Sigmoid colon (tissue), 4 donors: ENCODE results near the gene IL17RA.

Source experiments
- EP300 ChIP-seq, 4 donors: sonication (generic); formaldehyde crosslinking; IDR thresholded peaks; one replicate each; pipeline ENCODE4 v1.6.1; 2017; ENCODE audit warnings: antibody characterized with exemption in 4 of 4
- POLR2A ChIP-seq, 2 donors: fragments of 450-650 bp; IDR thresholded peaks; one replicate each; pipeline ENCODE4 v1.6.1; 2016; ENCODE audit warnings: antibody characterized with exemption in 2 of 2, mild to moderate bottlenecking in 2 of 2, moderate library complexity in 2 of 2
- POLR2AphosphoS5 ChIP-seq, 4 donors: sonication (generic); formaldehyde crosslinking; IDR thresholded peaks; one replicate each; pipeline ENCODE4 v1.6.1; 2017; ENCODE audit warnings: antibody characterized with exemption in 4 of 4
- TF ChIP-seq, protein P1 (sequence below), 4 experiments: fragments of 450-650 bp in 3 of 4; fragments of 200-600 bp in 1 of 4; IDR thresholded peaks; one replicate each; pipeline ENCODE4 v1.5.1; 2016 to 2019; ENCODE audit warnings: antibody characterized with exemption in 4 of 4, mild to moderate bottlenecking in 3 of 4, moderate library complexity in 2 of 4

DNA sequence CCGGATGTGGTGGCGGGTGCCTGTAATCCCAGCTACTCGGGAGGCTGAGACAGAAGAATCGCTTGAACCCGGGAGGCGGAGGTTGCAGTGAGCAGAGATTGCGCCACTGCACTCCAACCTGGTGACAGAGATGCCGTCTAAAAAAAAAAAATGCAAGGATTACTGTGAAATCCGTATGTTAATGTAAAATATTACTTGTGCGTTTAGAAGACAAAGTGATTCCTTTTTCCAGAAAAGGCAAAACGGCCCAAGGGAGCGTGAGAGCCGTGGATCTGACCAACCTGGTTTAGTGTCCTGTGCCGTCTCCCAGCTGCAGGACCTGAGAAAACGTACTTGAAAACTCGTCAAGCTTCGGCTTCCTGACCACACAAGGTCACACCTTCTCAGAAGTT lies 73.4 kb downstream of the IL17RA start:
- TF ChIP-seq, protein P1, sequence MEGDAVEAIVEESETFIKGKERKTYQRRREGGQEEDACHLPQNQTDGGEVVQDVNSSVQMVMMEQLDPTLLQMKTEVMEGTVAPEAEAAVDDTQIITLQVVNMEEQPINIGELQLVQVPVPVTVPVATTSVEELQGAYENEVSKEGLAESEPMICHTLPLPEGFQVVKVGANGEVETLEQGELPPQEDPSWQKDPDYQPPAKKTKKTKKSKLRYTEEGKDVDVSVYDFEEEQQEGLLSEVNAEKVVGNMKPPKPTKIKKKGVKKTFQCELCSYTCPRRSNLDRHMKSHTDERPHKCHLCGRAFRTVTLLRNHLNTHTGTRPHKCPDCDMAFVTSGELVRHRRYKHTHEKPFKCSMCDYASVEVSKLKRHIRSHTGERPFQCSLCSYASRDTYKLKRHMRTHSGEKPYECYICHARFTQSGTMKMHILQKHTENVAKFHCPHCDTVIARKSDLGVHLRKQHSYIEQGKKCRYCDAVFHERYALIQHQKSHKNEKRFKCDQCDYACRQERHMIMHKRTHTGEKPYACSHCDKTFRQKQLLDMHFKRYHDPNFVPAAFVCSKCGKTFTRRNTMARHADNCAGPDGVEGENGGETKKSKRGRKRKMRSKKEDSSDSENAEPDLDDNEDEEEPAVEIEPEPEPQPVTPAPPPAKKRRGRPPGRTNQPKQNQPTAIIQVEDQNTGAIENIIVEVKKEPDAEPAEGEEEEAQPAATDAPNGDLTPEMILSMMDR (IDR thresholded peaks at IDR 0.05) = no peak
- TF ChIP-seq POLR2AphosphoS5 (IDR thresholded peaks at IDR 0.05) = no peak
- no peak for TF ChIP-seq EP300 (IDR thresholded peaks at IDR 0.05)
- TF ChIP-seq POLR2A (IDR thresholded peaks at IDR 0.05) = no peak
